ENCODE measurements around the gene NBEA. TPM values are rescaled to one million over a fixed set of nuclear protein-coding genes. Genes with fewer than 3 reads are reported as not detected.
"Not testable (repeated sequence)": the region's sequence is repeated elsewhere in the genome, so short reads cannot be mapped to it uniquely, and the experiment has no call there.

NBEA gene
- total RNA-seq, 1 donor from 2014 or later, result 16.3 TPM

DNA sequence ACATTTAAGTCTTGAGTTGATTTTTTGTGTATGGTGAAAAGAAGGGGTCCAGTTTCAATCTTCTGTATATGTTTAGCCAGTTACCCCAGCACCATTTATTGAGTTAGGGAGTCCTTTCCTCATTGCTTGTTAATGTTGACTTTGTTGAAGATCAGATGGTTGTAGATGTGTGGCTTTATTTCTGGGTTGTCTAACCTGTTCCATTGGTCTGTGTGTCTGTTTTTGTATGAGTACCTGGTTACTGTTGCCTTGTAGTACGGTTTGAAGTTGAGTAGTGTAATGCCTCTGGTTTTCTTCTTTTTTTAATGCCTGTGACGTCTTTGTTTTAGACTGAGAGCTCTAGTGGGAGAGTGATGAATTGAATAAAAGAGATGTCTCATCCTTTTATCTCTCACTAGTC is 83.2 kb downstream of the NBEA start:
- intact Hi-C loops (cut with DNase I), result no loop called here
- DNase-seq (ENCODE audit: low spot score), result no peak
- no peak for ATAC-seq

DNA sequence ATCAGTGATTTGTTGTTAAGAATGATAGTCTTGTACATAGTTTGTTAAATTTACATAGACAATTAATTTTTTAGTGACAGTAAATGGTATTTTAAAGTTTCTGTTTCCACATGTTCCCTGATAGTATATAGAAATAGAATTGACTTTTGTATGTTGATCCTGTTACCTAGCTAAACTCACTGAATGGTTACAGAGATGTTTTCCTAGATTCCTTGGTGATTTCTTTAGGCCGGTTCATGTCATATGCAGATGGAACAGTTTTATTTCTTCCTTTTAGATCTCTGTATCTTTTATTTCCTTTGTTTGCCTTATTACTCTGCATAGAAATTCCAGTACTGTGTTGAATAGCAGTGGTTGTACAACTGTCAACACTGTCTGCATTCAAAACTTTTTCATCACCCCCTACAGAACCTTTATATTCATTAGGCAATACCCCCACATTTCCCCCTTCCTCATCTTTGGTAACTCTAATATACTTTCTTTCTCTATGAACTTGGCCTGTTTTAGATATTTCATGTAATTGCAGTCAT is 86.3 kb downstream of the NBEA start:
- ATAC-seq (no peak), DNase-seq (ENCODE audit: low spot score) (no peak)
- intact Hi-C loops (cut with DNase I), result no loop called here

DNA sequence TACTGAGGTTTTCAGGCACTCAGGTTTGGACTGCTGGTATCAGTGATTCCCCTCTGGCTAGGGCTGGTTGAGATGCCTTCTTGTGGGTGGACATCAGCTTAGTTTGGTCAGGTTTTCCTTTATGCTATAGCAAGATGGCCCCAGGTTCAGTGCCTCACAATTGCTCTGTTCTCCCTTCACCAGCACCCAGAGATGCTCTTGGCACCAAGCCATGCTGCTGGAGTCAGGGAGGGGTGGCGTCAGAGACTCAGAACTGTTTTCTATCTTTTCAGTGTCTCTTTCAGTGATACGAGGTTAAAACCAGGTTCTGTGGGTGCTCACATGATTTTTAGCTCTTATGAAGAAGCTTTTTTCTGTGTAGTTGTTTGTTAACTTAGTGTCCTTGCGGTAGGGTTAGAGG is 96.9 kb downstream of the NBEA start:
- intact Hi-C loops (cut with DNase I), result no loop called here

DNA sequence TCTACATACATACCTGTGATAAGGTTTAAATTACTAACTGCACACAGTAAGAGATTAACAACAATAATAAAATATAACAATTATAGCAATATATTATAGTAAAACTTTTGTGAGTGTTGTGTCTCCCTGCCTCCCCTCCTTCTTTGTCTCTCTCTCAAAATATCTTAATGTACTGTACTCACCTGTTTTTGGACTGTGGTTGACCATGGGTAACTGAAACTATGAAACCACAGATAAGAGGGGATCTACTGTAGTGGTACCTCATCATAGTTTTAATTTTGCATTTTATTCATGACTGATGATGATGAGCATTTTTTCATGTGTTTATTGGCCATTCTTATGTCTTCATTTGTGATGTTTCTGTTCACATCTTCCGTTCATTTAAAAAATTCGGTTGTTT is 104.5 kb downstream of the NBEA start:
- intact Hi-C loops (cut with DNase I), result no loop called here
- DNase-seq (ENCODE audit: low spot score), result no peak
- ATAC-seq, result no peak

More for the DNA sequence above, 96.9 kb downstream of the NBEA start:
- DNase-seq (ENCODE audit: low spot score) (no peak), ATAC-seq (no peak)

DNA sequence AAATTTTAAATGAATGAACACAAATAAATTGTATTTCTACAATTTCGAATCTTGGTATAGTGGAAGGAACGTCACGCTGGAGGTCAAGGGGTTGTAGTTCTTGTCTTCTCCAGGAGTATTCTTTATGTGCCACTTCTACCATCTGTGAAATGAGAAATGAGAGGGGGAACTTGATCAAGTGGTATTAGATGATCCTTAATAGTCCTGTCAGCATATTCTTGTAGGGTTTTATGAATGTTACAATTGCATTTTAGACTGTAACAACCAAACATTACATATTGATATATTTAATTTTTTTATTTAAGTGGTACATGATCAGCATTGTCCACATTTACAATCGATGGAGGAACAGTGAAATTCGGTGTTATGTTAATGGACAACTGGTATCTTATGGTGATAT is 113.6 kb downstream of the NBEA start:
- intact Hi-C loops (cut with DNase I), result no loop called here
- no peak for DNase-seq (ENCODE audit: low spot score)

DNA sequence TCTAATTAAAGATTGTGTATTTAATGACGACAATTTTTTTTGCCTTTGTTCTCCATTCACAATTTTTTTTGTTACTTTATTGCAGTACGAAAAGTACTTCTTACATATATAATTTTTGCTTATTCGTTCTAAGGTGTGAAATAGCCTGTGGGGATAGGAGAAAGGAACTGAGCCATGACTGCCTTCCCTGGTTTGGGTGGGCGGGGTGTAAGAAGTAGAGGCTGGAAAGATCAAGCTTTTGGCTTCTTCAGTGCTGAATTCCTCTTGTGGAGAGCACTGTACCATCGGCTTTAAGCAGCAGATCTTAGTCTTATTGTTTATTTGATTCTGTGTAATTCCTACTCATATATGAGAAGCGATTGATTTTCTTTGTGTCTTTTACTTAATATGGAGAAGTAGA is 115.8 kb downstream of the NBEA start:
- DNase-seq (ENCODE audit: low spot score) (no peak), ATAC-seq (no peak)
- intact Hi-C loops (cut with DNase I), result no loop called here

More for the DNA sequence above, 113.6 kb downstream of the NBEA start:
- ATAC-seq, result no peak

DNA sequence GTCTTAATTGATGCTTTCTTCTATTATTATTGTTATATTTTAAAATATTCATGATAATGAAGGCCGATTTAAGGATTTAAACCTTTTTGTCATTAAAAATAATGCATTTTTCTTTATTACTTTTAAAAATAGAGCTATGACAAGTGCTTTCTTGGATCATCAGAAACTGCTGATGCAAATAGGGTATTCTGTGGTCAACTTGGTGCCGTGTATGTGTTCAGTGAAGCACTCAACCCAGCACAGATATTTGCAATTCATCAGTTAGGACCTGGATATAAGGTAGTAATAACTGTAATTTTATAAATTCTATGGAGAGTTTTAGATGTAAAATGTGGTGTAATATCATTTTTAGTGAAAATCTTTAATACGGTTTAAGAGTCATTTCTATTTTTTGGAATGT is 116.5 kb downstream of the NBEA start:
- intact Hi-C loops (cut with DNase I); DNase-seq (ENCODE audit: low spot score); ATAC-seq: not testable (repeated sequence)

DNA sequence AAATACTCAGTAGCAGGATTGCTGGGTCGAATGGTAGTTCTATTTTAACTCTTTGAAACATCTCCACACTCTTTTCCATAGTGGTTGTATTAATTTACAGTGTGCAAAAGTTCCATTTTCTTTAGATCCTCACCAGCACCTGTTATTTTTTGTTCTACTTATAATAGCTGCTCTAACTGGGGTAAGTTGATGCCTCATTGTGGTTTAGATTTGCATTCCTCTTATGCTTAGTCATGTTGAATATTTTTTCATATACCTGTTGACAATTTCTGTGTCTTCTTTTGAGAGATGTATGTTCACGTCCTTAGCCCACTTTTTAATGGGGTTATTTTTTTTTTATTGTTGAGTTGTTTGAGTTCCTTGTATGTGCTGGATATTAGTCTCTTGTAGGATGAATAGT is 144.6 kb downstream of the NBEA start:
- DNase-seq (ENCODE audit: low spot score) (no peak), ATAC-seq (no peak)
- intact Hi-C loops (cut with DNase I), result no loop called here

DNA sequence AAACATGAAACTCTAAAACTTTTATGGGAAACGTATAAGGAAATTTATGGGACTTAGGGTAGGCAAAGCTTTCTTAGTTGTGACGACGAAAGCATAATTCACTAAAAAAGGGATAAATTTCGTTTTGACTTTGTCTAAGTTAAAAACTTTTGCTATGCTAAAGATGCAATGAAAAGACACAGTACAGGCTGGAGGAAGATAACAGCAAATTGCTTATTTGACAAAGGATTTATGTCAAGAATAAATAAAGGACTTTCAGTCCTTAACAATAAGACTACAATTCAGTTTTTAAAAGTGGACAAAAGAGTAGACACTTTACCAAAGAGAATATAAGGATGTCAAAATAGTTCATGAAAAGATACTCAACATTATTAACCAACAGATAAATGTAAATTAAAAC is 150.2 kb downstream of the NBEA start:
- ATAC-seq, result no peak
- intact Hi-C loops (cut with DNase I), result no loop called here

DNA sequence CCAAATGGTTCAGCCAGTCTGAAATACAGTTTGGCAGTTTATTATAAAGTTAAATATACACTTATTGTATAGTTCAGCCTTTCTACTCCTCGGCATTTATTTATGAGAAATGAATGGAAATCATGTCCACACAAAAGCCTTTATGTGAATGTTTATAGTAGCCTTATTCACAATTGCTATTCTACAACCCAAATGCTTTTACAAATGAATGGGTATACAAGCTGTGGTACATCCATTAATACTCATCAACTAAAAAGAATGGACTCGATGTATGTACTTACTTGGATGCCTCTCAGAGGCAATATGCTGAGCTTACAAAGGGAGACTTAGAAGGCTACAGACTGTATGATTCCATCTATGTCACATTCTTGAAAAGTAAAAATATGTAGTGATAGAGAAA is 150.7 kb downstream of the NBEA start:
- intact Hi-C loops (cut with DNase I), result no loop called here
- ATAC-seq (no peak), DNase-seq (ENCODE audit: low spot score) (no peak)

More for the DNA sequence above, 150.2 kb downstream of the NBEA start:
- DNase-seq (ENCODE audit: low spot score), result no peak

DNA sequence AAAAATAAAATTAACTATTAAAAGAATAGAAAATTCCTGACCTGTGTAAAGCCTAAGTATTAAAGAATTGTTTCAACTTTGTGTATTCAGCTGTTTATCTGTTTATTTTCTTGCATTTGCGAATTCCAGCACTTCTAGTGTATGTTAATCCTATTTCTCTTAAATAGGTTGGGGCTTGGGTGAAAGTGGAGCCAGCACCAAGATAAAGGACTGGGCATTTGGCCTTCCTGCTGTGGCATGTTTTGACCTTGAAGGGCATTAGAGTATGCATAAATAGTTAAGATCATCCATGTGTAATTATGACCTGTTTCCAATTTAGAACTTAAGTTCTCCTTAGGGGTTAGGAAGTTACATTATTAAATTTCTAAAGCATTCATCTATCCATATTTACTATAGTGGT is 151.3 kb downstream of the NBEA start:
- intact Hi-C loops (cut with DNase I), result no loop called here
- no peak for ATAC-seq
- DNase-seq (ENCODE audit: low spot score), result no peak

DNA sequence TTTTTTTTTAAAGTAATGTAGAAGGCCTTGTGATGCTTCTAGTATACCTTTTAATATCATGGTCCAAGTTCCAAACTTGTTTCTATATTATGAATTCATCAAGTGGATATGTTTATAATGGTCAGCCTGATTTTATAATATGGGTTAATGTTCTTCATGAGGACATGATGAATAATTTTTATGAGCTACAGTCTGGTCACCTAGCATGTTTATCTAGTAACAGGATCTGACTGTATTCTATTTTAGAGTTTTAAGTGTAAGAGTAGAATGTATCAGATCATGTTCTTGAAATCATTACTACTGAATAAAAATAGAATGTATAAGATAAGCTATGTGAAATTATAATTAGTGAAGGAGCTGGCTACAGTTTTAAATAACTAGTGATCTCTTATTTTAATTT is 164.7 kb downstream of the NBEA start:
- intact Hi-C loops (cut with DNase I), result not testable (repeated sequence)

DNA sequence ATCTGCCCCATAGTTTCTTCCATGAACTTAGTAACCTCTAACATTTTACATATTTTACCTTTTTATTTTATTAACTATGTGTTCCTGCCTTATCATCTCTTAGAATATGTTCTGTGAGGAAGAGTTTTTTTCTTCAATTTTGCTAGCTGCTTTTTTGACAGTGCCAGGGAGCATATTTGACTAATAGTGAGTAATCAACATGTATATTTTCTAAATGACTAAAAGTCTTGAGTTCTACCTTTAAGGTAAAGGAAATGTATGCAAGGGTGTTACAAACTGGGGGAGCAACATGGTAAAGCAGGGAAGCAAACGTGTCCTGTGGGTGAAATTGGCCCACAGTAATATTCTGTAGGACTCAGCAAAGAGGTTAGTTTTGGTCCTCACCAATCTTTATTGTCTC is 165.5 kb downstream of the NBEA start:
- intact Hi-C loops (cut with DNase I), result no loop called here
- ATAC-seq (no peak), DNase-seq (ENCODE audit: low spot score) (no peak)

More for the DNA sequence above, 164.7 kb downstream of the NBEA start:
- DNase-seq (ENCODE audit: low spot score); ATAC-seq: not testable (repeated sequence)

DNA sequence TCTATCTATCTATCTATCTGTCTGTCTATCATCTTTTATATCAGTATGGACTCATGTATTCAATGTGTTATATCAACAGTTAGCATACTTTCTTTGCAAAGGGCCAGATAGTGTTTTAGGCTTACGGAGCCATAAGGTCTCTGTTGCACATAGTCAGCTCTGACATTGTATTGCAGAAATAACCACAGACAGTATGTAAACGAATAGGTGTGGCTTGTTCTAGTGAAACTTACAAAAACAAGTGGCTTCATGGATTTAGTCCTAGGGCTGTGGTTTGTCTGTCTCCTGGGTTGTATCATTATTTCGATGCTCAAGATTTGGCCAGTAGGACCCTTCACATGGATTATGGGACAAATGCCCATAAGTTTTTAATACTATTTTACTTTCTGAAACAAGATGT is 171.5 kb downstream of the NBEA start:
- ATAC-seq; DNase-seq (ENCODE audit: low spot score); intact Hi-C loops (cut with DNase I): not testable (repeated sequence)

DNA sequence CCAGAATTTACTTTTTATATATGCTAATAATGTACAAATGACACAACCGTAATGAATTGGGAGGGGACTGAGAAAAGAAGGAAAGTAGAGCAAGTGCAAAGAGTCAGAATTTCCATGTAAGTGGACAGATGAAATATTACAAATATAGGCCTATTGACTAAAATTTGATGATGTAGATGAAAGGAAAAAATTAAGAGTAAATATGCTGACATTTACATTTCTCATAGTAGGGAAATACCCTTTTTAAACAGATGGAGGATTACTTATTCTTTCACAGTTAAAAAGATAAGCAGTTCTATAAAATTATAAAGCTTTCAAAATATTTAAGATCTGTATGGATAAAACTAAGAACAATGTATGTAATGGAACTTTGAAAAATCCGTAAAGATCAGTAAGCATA is 185.4 kb downstream of the NBEA start:
- DNase-seq (ENCODE audit: low spot score) (no peak), ATAC-seq (no peak)
- intact Hi-C loops (cut with DNase I), result no loop called here

DNA sequence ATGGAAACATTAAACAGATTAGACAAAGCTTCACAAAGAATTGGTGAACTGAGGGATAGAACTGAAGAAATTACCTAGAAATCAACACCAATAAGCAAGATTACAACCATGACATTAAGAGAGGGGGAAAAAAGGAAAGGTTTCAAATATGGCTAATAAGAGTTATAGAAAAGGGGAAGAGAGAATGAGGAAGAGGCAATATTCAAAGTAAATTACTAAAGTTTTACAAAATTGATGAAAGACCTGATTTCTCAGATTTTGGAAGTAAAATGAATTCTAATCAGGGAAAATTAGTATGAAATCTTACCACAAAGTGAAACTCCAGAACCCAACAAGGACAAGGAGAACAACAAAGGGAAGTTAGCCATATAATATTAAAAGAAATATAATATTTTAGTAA is 187.4 kb downstream of the NBEA start:
- ATAC-seq (no peak), DNase-seq (ENCODE audit: low spot score) (no peak)
- intact Hi-C loops (cut with DNase I), result no loop called here

DNA sequence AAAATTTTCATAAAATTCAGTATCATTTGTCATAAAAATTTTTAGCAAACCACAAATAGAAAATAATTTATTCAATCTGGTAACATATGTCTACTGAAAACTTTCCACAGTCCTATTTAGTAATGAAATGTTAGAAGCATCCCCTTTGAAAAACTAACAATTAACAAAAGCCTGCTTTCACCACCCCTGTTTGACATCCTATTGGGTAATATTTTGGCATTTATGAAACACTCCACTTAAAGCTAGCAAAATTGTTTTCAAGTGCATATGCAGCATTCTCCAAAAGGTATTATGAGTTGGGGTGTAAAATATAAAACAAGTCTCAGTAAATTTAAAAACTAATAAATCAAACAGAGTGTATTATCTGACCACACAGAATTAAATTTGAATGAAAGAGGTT is 189.4 kb downstream of the NBEA start:
- no peak for DNase-seq (ENCODE audit: low spot score)
- no peak for ATAC-seq
- intact Hi-C loops (cut with DNase I), result no loop called here

DNA sequence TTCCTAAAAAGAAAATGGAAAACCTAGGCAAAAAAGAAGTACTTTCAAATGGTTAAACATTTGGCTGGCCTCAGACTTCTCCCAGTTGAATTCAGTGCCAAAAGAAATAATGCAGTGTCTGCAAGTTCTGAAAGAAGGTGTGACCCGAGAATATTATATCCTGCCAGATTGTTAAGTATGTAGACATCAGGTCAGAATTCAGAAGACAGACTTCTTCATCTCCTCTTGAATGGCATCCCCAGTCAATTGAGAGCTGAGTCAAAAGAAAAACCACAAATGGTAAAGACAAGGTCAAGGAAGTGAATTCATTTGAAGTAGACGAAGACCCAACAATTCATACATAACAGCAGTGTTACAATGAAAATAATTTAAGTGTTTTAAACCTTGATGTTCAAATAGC is 194.5 kb downstream of the NBEA start:
- intact Hi-C loops (cut with DNase I), result no loop called here
- DNase-seq (ENCODE audit: low spot score), result no peak
- no peak for ATAC-seq

DNA sequence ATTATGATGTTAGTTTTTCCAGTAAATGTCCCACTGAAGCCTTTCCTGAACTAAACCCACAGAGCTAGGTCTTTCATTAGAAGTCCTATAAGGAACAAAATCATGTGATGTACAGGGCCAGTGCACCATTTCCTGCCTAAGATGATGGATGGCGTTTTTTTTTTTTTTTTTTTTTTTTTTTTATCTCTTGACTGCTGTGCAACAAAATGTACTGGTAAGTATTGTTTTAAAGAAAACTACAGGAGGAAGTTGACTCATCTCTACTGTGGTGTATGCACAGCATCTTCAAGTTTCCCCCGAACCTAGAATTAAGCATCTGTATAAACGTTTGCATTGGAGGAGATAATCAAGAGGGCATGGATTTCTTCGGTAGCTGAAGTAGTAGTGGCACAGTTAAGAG is 197.5 kb downstream of the NBEA start:
- ATAC-seq, result no peak
- intact Hi-C loops (cut with DNase I), result no loop called here
- DNase-seq (ENCODE audit: low spot score), result no peak

DNA sequence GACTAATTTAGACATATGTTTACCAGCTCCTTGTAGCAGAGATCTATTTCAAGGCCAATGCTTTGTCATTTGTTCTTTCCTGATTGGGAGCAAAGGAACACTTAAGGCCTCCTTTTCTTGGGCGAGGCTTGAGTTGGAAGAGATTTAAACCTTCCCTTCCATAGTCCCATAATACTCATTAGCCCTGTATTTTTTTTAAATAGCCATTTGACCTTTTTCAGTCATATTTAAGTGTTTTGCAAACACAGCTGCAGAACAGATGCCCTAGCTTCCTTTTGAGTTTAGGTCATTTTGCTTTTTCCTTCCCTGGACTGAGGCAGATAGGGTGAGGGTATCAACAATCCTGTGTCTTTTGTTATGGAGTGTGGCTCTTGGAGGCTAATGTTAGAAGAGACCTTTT is 198.3 kb downstream of the NBEA start:
- DNase-seq (ENCODE audit: low spot score) (no peak), ATAC-seq (no peak)
- intact Hi-C loops (cut with DNase I), result no loop called here

DNA sequence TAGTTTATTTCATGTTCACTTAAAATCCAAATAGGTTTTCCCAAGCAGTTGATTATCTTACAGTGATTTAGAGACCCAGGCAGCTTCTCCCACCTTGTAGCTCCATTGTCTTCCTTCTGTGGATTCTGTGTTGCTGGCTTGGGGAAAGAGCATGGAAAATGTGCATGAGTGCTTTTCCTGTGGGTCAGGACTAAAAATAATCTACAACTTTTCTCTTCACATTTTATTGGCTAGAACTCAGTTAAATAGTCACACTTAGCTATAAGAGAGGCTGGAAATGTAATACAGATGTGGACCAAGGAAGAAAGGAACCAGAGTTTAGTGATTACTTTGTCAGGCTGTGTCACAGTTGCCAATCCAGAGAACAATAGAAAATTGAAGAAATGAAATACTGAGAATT is 198.8 kb downstream of the NBEA start:
- intact Hi-C loops (cut with DNase I), result no loop called here
- no peak for ATAC-seq
- DNase-seq (ENCODE audit: low spot score), result no peak

DNA sequence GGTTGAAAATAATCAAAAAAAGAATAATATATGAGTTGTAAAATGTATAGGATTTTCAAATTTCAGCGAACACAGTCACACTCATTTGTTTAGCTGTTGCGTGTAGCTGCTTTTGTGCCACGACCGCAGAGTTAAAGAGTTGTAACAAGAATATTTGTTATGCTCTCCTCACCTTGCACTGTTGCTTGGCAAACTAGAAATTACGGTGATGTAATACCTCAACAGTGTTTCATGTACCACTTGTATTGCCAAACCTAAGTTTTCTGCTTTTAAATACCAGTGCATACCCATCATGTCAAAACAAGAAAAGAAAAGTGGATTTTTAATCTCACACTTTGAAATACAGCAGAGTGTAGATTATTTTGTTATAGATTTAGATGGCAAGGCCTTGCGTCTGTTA is 201.1 kb downstream of the NBEA start:
- DNase-seq (ENCODE audit: low spot score), result no peak
- ATAC-seq, result no peak
- intact Hi-C loops (cut with DNase I), result no loop called here

All from sciatic nerve (tissue), 2 donors.